Liver (tissue), 3 donors: ENCODE measurements around the gene ZYX.

ENCODE experiments used
- GABPA ChIP-seq, 2 donors: IDR thresholded peaks in 1 of 2; conservative IDR thresholded peaks in 1 of 2; 2 replicates each; pipeline ENCODE4 v1.6.1; 2016; ENCODE audit warnings: antibody characterized with exemption in 2 of 2, mild to moderate bottlenecking in 1 of 2, moderate library complexity in 1 of 2
- TF ChIP-seq, protein P1 (sequence below): fragments of 150-350 bp; IDR thresholded peaks from 2 replicates; pipeline ENCODE4 v1.5.1; 2017; ENCODE audit warnings: improper control_type of control experiment, low read depth, low read length; ENCODE audit not compliant: missing input control
- donor health status: healthy.
- donor health status: healthy.

- TF ChIP-seq, protein P1, sequence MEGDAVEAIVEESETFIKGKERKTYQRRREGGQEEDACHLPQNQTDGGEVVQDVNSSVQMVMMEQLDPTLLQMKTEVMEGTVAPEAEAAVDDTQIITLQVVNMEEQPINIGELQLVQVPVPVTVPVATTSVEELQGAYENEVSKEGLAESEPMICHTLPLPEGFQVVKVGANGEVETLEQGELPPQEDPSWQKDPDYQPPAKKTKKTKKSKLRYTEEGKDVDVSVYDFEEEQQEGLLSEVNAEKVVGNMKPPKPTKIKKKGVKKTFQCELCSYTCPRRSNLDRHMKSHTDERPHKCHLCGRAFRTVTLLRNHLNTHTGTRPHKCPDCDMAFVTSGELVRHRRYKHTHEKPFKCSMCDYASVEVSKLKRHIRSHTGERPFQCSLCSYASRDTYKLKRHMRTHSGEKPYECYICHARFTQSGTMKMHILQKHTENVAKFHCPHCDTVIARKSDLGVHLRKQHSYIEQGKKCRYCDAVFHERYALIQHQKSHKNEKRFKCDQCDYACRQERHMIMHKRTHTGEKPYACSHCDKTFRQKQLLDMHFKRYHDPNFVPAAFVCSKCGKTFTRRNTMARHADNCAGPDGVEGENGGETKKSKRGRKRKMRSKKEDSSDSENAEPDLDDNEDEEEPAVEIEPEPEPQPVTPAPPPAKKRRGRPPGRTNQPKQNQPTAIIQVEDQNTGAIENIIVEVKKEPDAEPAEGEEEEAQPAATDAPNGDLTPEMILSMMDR = no peak
- TF ChIP-seq GABPA (IDR thresholded peaks at IDR 0.05 in 1 of 2, conservative IDR thresholded peaks at IDR 0.05 in 1 of 2) = no peak
These were observed 54.1 kb downstream of the ZYX start for GRCh38 chr7:143435266-143435665.
